Activated CD8-positive, alpha-beta memory T cell treated with anti-CD3 and anti-CD28 coated beads for 48 hours (primary cell): ENCODE results near the gene RPL3.

Experiments
- DNase-seq, 3 experiments: peaks; one replicate each; pipeline ENCODE4 v3.0.0-alpha.2; 2020; ENCODE audit warnings: low read depth in 2 of 3, low spot score in 2 of 3

The RPL3 gene

GRCh38 chr22:39301108-39301507 is 18.3 kb downstream of the RPL3 start:
- DNase-seq, result no peak

GRCh38 chr22:39300186-39300830 is 19.1 kb downstream of the RPL3 start:
- DNase-seq, result no peak

GRCh38 chr22:39299829-39300178 is 19.6 kb downstream of the RPL3 start:
- DNase-seq, result no peak

- no peak for DNase-seq
Measured at GRCh38 chr22:39298241-39298987, 21.0 kb downstream of the RPL3 start.

- no peak for DNase-seq
Measured at GRCh38 chr22:39297490-39298240, 21.8 kb downstream of the RPL3 start.

- DNase-seq, result no peak
Measured at GRCh38 chr22:39296981-39297489, 22.4 kb downstream of the RPL3 start.

GRCh38 chr22:39296535-39296934 is 22.9 kb downstream of the RPL3 start:
- DNase-seq, result no peak

- DNase-seq, result no peak
Measured at GRCh38 chr22:39294571-39295468, 24.6 kb downstream of the RPL3 start.

GRCh38 chr22:39293766-39294368 is 25.6 kb downstream of the RPL3 start:
- no peak for DNase-seq

- DNase-seq, result no peak
Measured at GRCh38 chr22:39292561-39293074, 26.8 kb downstream of the RPL3 start.

- DNase-seq, result no peak
Measured at GRCh38 chr22:39292031-39292462, 27.4 kb downstream of the RPL3 start.

- DNase-seq, result no peak
Measured at GRCh38 chr22:39291523-39291922, 27.9 kb downstream of the RPL3 start.

GRCh38 chr22:39290724-39291161 is 28.7 kb downstream of the RPL3 start:
- no peak for DNase-seq

- DNase-seq, result no peak
Measured at GRCh38 chr22:39289975-39290720, 29.3 kb downstream of the RPL3 start.

GRCh38 chr22:39289533-39289932 is 29.9 kb downstream of the RPL3 start:
- no peak for DNase-seq

- no peak for DNase-seq
Measured at GRCh38 chr22:39288135-39288898, 31.1 kb downstream of the RPL3 start.

- no peak for DNase-seq
Measured at GRCh38 chr22:39287076-39287725, 32.2 kb downstream of the RPL3 start.

GRCh38 chr22:39284983-39285382 is 34.4 kb downstream of the RPL3 start:
- DNase-seq, result no peak
